ENCODE data around the gene CDK17. TPM values are rescaled to one million over a fixed set of nuclear protein-coding genes. Genes with fewer than 3 reads are reported as not detected.

Gene CDK17
- total and polyA plus RNA-seq, 2 experiments from 2014 or later: 29.3 to 62.7 TPM

GRCh38 chr12:96338852-96339471 lies 61.3 kb downstream of the CDK17 start:
- Histone ChIP-seq H3K27ac (no peak overlapping the region), H3K9me3 (ENCODE audit: low read depth) (no peaks in the 10 kb centered on the region), H2AFZ (no peak overlapping the region), H3F3A (ENCODE audit: insufficient read depth) (peaks cover 40% of the 10 kb centered on the region), H4K20me1 (ENCODE audit: insufficient read depth) (peaks cover 28% of the 10 kb centered on the region), H3K27me3 (replicated peaks; ENCODE audit: insufficient read depth) (no peaks in the 10 kb centered on the region), H3K4me1 (ENCODE audit: insufficient read depth) (no peaks in the 10 kb centered on the region), H3K9me2 (ENCODE audit: insufficient read depth) (no peaks in the 10 kb centered on the region), H3K36me3 (ENCODE audit: low read depth) (peaks cover 15% of the 10 kb centered on the region; the same call in 1 of the 2 replicates), H3K9ac (no peak overlapping the region), H3K4me2 (ENCODE audit: unreplicated experiment) (no peak overlapping the region), H3K79me2 (ENCODE audit: insufficient read depth) (peaks cover 100% of the 10 kb centered on the region), H3K4me3 (no peak overlapping the region)
- whole genome bisulfite sequencing, 2 experiments (ENCODE audit: low coverage in 1 of 2, low lambda C conversion rate in 2 of 2, missing lambda C conversion rate in 2 of 2): 88 to 89% methylated on average over 3 of the region's 3 CpGs
- no peak for TF ChIP-seq EZH2phosphoT487 (IDR thresholded peaks at IDR 0.05; ENCODE audit: insufficient read depth, low read depth)
- TF ChIP-seq EZH2 (IDR thresholded peaks at IDR 0.05; ENCODE audit: insufficient read depth, poor library complexity, severe bottlenecking): no peak
- in situ Hi-C loops (cut with MboI): no loop called here
- no peak for DNase-seq

DNA sequence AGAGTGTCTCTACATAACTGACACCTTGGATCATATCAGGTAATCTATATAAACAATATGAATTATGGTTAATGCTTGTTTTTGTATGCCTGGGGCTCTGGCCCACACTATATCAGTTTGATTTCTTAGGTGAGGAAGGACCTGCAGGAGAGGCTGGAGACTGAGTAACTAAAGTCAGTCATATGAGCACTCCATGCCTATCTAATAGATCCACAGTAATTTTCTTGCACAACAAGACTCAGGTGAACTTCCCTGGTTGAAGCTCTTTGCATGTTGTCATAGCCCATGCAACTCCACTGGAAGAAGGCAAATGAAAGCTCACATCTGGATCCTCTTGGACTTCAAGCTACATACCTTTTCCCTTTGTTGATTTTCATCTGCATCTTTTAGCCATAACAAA lies 62.3 kb downstream of the CDK17 start:
- TF ChIP-seq EZH2phosphoT487 (IDR thresholded peaks at IDR 0.05; ENCODE audit: insufficient read depth, low read depth): no peak
- TF ChIP-seq EZH2 (IDR thresholded peaks at IDR 0.05; ENCODE audit: insufficient read depth, poor library complexity, severe bottlenecking): no peak
- Histone ChIP-seq H3K27me3 (replicated peaks; ENCODE audit: insufficient read depth) (no peaks in the 10 kb centered on the region), H4K20me1 (ENCODE audit: insufficient read depth) (peaks cover 25% of the 10 kb centered on the region), H3K36me3 (ENCODE audit: low read depth) (peaks cover 13% of the 10 kb centered on the region), H3K4me2 (ENCODE audit: unreplicated experiment) (no peak overlapping the region), H3K9me2 (ENCODE audit: insufficient read depth) (no peaks in the 10 kb centered on the region), H3K4me3 (no peak overlapping the region), H3F3A (ENCODE audit: insufficient read depth) (peaks cover 30% of the 10 kb centered on the region), H3K79me2 (ENCODE audit: insufficient read depth) (peaks cover 100% of the 10 kb centered on the region), H3K9ac (no peak overlapping the region), H3K9me3 (ENCODE audit: low read depth) (no peaks in the 10 kb centered on the region), H3K27ac (no peak overlapping the region), H2AFZ (no peak overlapping the region), H3K4me1 (ENCODE audit: insufficient read depth) (no peaks in the 10 kb centered on the region)
- in situ Hi-C loops (cut with MboI): no loop called here
- no peak for DNase-seq

GRCh38 chr12:96336489-96336888 lies 63.8 kb downstream of the CDK17 start:
- Histone ChIP-seq H3K79me2 (ENCODE audit: insufficient read depth) (peaks cover 100% of the 10 kb centered on the region), H3K9me2 (ENCODE audit: insufficient read depth) (no peaks in the 10 kb centered on the region), H4K20me1 (ENCODE audit: insufficient read depth) (peaks cover 18% of the 10 kb centered on the region), H3K4me1 (ENCODE audit: insufficient read depth) (no peaks in the 10 kb centered on the region), H3K27me3 (replicated peaks; ENCODE audit: insufficient read depth) (no peaks in the 10 kb centered on the region), H3K4me3 (no peak overlapping the region), H3K9ac (no peak overlapping the region), H2AFZ (no peak overlapping the region), H3F3A (ENCODE audit: insufficient read depth) (peaks cover 29% of the 10 kb centered on the region), H3K36me3 (ENCODE audit: low read depth) (peaks cover 13% of the 10 kb centered on the region), H3K4me2 (ENCODE audit: unreplicated experiment) (no peak overlapping the region), H3K9me3 (ENCODE audit: low read depth) (no peaks in the 10 kb centered on the region), H3K27ac (no peak overlapping the region)
- TF ChIP-seq EZH2 (IDR thresholded peaks at IDR 0.05; ENCODE audit: insufficient read depth, poor library complexity, severe bottlenecking) (no peak), EZH2phosphoT487 (IDR thresholded peaks at IDR 0.05; ENCODE audit: insufficient read depth, low read depth) (no peak)
- WGBS, 2 experiments (ENCODE audit: low coverage in 1 of 2, low lambda C conversion rate in 2 of 2, missing lambda C conversion rate in 2 of 2): 96 to 99% methylated on average over 4 of the region's 4 CpGs
- in situ Hi-C loops (cut with MboI): no loop called here
- no peak for DNase-seq

DNA sequence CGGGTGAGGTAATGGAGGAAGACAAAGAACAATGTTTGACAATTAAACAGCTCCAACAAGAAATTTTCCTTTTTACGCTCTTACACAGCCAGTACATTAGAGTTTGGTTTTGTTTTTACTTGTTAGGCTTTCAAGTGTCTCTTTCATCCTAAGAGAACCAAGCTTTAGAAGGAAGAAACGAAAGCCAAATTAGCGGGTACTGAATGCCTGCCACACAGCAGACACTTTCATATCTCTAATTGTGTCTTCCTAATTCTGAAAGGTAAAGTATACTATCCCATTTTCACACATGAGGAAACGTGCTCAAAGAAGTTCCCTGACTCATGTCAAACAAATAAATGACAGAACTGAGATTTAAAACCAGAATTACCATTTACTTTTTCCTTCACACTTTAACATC lies 65.0 kb downstream of the CDK17 start:
- Histone ChIP-seq H3K9me3 (ENCODE audit: low read depth) (no peaks in the 10 kb centered on the region), H3K27me3 (replicated peaks; ENCODE audit: insufficient read depth) (no peaks in the 10 kb centered on the region), H2AFZ (no peak overlapping the region), H3F3A (ENCODE audit: insufficient read depth) (peaks cover 35% of the 10 kb centered on the region), H3K27ac (no peak overlapping the region), H3K9ac (no peak overlapping the region), H3K79me2 (ENCODE audit: insufficient read depth) (peaks cover 100% of the 10 kb centered on the region), H3K36me3 (ENCODE audit: low read depth) (peaks cover 23% of the 10 kb centered on the region), H3K4me3 (no peak overlapping the region), H3K9me2 (ENCODE audit: insufficient read depth) (no peaks in the 10 kb centered on the region), H3K4me1 (ENCODE audit: insufficient read depth) (no peaks in the 10 kb centered on the region), H4K20me1 (ENCODE audit: insufficient read depth) (peaks cover 11% of the 10 kb centered on the region), H3K4me2 (ENCODE audit: unreplicated experiment) (no peak overlapping the region)
- TF ChIP-seq EZH2phosphoT487 (IDR thresholded peaks at IDR 0.05; ENCODE audit: insufficient read depth, low read depth): no peak
- no peak for TF ChIP-seq EZH2 (IDR thresholded peaks at IDR 0.05; ENCODE audit: insufficient read depth, poor library complexity, severe bottlenecking)
- 90 to 91% methylated on average over 5 of the region's 5 CpGs for WGBS, 2 experiments (ENCODE audit: low coverage in 1 of 2, low lambda C conversion rate in 2 of 2, missing lambda C conversion rate in 2 of 2)
- DNase-seq: no peak
- in situ Hi-C loops (cut with MboI): no loop called here

GRCh38 chr12:96334502-96334901 lies 65.7 kb downstream of the CDK17 start:
- Histone ChIP-seq H3K79me2 (ENCODE audit: insufficient read depth) (peaks cover 100% of the 10 kb centered on the region), H3K9me3 (ENCODE audit: low read depth) (no peaks in the 10 kb centered on the region), H3K4me2 (ENCODE audit: unreplicated experiment) (no peak overlapping the region), H3K36me3 (ENCODE audit: low read depth) (peaks cover 28% of the 10 kb centered on the region), H3K9me2 (ENCODE audit: insufficient read depth) (no peaks in the 10 kb centered on the region), H3K27me3 (replicated peaks; ENCODE audit: insufficient read depth) (no peaks in the 10 kb centered on the region), H3F3A (ENCODE audit: insufficient read depth) (peaks cover 35% of the 10 kb centered on the region), H3K27ac (no peak overlapping the region), H3K4me3 (no peak overlapping the region), H2AFZ (no peak overlapping the region), H4K20me1 (ENCODE audit: insufficient read depth) (peaks cover 15% of the 10 kb centered on the region), H3K4me1 (ENCODE audit: insufficient read depth) (no peaks in the 10 kb centered on the region), H3K9ac (no peak overlapping the region)
- DNase-seq: no peak
- WGBS, 2 experiments (ENCODE audit: low coverage in 1 of 2, low lambda C conversion rate in 2 of 2, missing lambda C conversion rate in 2 of 2): 89 to 100% methylated on average over 2 of the region's 2 CpGs
- in situ Hi-C loops (cut with MboI): no loop called here
- TF ChIP-seq EZH2phosphoT487 (IDR thresholded peaks at IDR 0.05; ENCODE audit: insufficient read depth, low read depth) (no peak), EZH2 (IDR thresholded peaks at IDR 0.05; ENCODE audit: insufficient read depth, poor library complexity, severe bottlenecking) (no peak)
